HFFc6 (cell line): ENCODE results near the gene FOXL1. TPM values are rescaled to one million over a fixed set of nuclear protein-coding genes. Genes with fewer than 3 reads are reported as not detected.

Experiments
- DNase-seq: peaks from one replicate; pipeline ENCODE4 v3.0.0-alpha.2; 2018
- H3K27ac Mint-ChIP-seq: 2 replicates; pipeline ENCODE4 v1.8.0; 2020; ENCODE audit warnings: mild to moderate bottlenecking, mixed read lengths
- H3K27me3 Mint-ChIP-seq: 2 replicates; pipeline ENCODE4 v1.8.0; 2021; ENCODE audit warnings: mild to moderate bottlenecking, moderate library complexity, mixed read lengths; ENCODE audit not compliant: insufficient read depth
- H3K36me3 Mint-ChIP-seq: 2 replicates; pipeline ENCODE4 v1.8.0; 2021; ENCODE audit warnings: low read depth, mixed read lengths
- H3K4me1 Mint-ChIP-seq: 2 replicates; pipeline ENCODE4 v1.8.0; 2020; ENCODE audit warnings: low read depth, mixed read lengths
- H3K4me3 Mint-ChIP-seq: 2 replicates; pipeline ENCODE4 v1.8.0; 2020; ENCODE audit warnings: mild to moderate bottlenecking, moderate library complexity, mixed read lengths
- H3K9me3 Mint-ChIP-seq: 2 replicates; pipeline ENCODE4 v1.8.0; 2020; ENCODE audit warnings: mild to moderate bottlenecking, mixed read lengths
- total RNA-seq, 6 experiments: library from RNA; stranded (reverse); fragmentation: NEBNext Ultra II Directional; extraction: Animal tissue kit (Norgen Biotek cat#: 25700); gene quantifications; 2 replicates in 1 of 6; 3 replicates in 5 of 6; pipeline ENCODE4 v1.2.3, GENCODE V29; 2021
- TF ChIP-seq, protein P1 (sequence below): fragments of 200-600 bp; sonication (generic); IDR thresholded peaks from 2 replicates; pipeline ENCODE4 v1.5.0; 2021; ENCODE audit warnings: antibody characterized with exemption, mild to moderate bottlenecking

The FOXL1 gene
- total RNA-seq, 6 experiments from 2014 or later, result 20.2 to 25.3 (median 21.6) TPM

DNA sequence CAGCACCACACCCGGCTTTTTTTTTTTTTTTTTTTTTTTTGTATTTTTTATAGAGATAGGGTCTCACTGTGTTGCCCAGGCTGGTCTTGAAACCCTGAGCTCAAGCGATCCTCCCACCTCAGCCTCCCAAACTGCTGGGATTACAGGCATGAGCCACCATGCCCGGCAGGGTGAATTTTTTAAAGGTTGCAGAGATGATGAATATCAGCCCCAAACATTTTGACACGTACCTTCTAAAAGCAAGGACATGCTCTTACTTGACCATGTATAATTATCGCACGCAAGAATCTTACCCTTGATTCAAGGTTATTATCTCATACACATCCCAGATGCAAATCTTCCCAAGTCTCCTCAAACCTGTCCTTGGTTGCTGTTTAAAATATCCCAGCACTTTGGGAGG lies 16.0 kb upstream of the FOXL1 start:
- H3K4me3 Mint-ChIP-seq, result no peak overlapping the region
- TF ChIP-seq, protein P1, sequence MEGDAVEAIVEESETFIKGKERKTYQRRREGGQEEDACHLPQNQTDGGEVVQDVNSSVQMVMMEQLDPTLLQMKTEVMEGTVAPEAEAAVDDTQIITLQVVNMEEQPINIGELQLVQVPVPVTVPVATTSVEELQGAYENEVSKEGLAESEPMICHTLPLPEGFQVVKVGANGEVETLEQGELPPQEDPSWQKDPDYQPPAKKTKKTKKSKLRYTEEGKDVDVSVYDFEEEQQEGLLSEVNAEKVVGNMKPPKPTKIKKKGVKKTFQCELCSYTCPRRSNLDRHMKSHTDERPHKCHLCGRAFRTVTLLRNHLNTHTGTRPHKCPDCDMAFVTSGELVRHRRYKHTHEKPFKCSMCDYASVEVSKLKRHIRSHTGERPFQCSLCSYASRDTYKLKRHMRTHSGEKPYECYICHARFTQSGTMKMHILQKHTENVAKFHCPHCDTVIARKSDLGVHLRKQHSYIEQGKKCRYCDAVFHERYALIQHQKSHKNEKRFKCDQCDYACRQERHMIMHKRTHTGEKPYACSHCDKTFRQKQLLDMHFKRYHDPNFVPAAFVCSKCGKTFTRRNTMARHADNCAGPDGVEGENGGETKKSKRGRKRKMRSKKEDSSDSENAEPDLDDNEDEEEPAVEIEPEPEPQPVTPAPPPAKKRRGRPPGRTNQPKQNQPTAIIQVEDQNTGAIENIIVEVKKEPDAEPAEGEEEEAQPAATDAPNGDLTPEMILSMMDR, result no peak
- H3K36me3 Mint-ChIP-seq, result no peaks in the 10 kb centered on the region
- H3K4me1 Mint-ChIP-seq, result peaks cover 38% of the 10 kb centered on the region
- H3K27ac Mint-ChIP-seq, result no peak overlapping the region
- no peak for DNase-seq
- H3K27me3 Mint-ChIP-seq, result peaks cover 24% of the 10 kb centered on the region
- H3K9me3 Mint-ChIP-seq, result no peaks in the 10 kb centered on the region

DNA sequence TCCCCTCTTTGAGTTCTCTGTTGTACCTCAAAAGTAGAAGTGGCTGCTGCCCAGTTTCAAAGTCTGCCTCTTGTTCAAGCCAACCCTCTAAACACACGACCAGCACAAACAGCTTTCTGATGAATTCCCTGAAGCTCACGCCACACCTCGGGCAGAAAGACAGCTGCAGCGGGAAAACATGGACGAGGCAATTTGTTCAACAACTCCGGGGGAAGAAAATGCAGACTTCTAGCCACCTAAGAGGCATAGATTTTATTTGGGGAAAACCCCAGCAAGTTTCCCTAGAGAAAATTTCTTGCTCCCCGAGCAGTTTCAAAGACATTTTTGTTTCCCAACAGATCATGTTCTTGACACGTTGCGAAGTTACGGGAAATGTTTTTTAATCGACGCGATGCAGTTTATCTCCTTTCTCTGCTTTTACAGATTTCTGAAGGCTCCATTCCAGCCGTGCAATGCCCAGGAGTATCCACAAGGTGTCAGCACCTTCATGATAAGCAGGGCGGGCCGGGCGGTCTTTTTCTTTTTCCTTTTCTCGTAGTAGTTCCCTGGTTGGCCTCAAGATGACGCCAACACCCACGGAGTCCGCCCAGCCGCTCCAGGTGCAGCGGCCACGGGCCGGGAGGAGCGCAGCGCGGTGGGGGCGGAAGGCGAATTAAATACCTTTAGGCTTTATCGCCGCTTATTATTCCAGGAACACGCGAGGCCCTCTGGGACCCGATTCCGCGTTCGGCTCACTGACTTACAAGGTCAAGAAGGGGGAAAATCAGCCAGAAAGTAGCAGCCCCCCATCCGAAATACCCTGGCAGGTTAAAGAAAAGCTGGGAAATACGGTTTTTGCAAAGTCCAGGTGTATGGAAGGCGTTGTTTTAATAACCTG lies 14.6 kb upstream of the FOXL1 start:
- H3K9me3 Mint-ChIP-seq, result no peaks in the 10 kb centered on the region
- peaks cover 28% of the 10 kb centered on the region for H3K4me1 Mint-ChIP-seq
- DNase-seq, result peak; percentile 76
- peak overlapping the region; percentile 72 for H3K27ac Mint-ChIP-seq
- H3K4me3 Mint-ChIP-seq, result peak overlapping the region; percentile 90
- TF ChIP-seq, protein P1, result peak; percentile 100
- H3K36me3 Mint-ChIP-seq, result peaks cover under 1% of the 10 kb centered on the region
- peaks cover 26% of the 10 kb centered on the region for H3K27me3 Mint-ChIP-seq

DNA sequence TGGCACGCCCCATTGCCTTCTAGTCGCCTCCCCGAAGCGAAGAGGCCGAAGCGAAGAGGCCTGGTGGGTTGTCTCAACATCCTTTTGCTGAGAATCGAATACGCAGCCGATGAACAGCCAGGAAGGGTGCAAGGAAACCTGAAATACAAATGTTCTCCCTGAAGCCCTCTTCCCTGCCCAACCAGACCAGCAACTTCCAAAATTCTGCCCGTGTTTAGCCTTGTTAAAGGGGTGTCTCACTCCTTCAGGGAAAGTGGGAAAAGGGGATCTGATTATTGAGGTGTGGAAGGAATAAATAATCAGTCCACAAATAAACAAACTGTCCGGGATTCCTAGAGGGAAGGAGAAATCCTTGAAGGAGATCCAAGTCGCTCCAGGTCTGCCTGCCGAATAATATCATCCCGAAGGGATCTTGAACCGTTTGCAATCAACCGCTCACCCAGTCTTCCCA lies 13.1 kb upstream of the FOXL1 start:
- no peak overlapping the region for H3K27ac Mint-ChIP-seq
- H3K9me3 Mint-ChIP-seq, result no peaks in the 10 kb centered on the region
- H3K36me3 Mint-ChIP-seq, result peaks cover 14% of the 10 kb centered on the region
- H3K4me3 Mint-ChIP-seq, result peak overlapping the region; percentile 47; the same call in 1 of the 2 replicates
- TF ChIP-seq, protein P1, result no peak
- DNase-seq, result no peak
- peaks cover 31% of the 10 kb centered on the region for H3K4me1 Mint-ChIP-seq
- peaks cover 34% of the 10 kb centered on the region for H3K27me3 Mint-ChIP-seq

DNA sequence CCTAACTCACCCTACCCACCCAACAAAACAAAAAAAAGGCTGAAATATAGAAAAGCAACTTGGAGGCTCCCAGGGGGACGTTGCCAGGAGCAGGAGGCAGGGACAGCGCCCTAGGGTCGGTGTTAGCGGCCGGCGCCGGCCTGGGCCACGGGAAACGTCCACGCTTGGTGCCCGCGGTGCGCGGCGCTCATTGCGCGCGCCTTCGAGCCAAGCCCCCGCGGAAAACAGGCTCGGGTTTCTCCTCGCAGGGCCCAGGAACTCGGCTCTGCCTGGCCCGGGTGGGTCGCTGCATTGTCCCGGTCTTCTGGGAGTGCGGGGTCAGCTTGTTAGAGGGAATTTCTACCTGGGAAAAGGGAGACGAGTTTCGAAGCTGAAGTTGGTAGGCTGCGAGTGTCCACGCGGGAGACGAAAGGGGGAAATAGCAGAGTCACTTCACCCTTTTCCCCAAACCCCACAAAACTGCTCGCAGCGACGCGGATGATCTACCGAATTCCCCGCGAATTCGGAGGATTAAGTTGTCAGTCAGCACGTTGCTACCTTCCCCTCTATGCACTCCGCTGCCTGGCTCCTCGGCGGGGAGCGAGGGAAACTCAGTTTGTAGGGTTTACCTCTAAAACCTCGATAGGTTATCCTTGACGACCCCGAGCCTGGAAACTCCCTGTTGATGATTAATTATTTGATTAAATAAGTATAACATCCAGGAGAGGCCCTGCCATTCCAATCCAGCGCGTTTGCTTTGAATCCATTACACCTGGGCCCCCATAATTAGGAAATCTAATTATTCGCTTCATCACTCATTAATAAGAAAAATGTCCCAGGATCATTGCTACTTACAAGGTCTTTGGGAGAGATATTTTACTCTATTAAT lies 12.5 kb upstream of the FOXL1 start:
- Mint-ChIP-seq H3K4me1 (peaks cover 38% of the 10 kb centered on the region), H3K9me3 (no peaks in the 10 kb centered on the region), H3K4me3 (peak overlapping the region; percentile 58), H3K27ac (no peak overlapping the region; the same call in 1 of the 2 replicates), H3K27me3 (peaks cover 34% of the 10 kb centered on the region), H3K36me3 (peaks cover 21% of the 10 kb centered on the region)
- TF ChIP-seq, protein P1, result no peak
- DNase-seq, result no peak

DNA sequence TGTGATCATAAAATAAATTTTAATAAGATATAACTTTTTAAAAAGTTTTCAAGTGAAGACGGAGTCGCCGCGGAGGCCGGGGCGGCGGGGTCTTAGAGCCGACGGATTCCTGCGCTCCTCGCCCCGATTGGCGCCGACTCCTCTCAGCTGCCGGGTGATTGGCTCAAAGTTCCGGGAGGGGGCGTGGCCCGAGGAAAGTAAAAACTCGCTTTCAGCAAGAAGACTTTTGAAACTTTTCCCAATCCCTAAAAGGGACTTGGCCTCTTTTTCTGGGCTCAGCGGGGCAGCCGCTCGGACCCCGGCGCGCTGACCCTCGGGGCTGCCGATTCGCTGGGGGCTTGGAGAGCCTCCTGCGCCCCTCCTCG lies 11.8 kb upstream of the FOXL1 start, which contains the start of gene FOXC2:
TSS of gene FOXC2 (plus strand) at position 229 of the 365 bp plus-strand sequence. CDS start 507 bp downstream, outside the sequence.
- H3K9me3 Mint-ChIP-seq, result no peaks in the 10 kb centered on the region

More for the DNA sequence above, 11.8 kb upstream of the FOXL1 start, which contains the start of gene FOXC2:
- TF ChIP-seq, protein P1, result no peak; the same call in 1 of the 2 replicates
- H3K36me3 Mint-ChIP-seq, result peaks cover 27% of the 10 kb centered on the region
- peaks cover 32% of the 10 kb centered on the region for H3K27me3 Mint-ChIP-seq
- peaks cover 44% of the 10 kb centered on the region for H3K4me1 Mint-ChIP-seq
- DNase-seq, result peak; percentile 81
- H3K4me3 Mint-ChIP-seq, result peak within 1 kb of the TSS; percentile 91
- peak within 1 kb of the TSS; percentile 76 for H3K27ac Mint-ChIP-seq
